Measurements from ENCODE around the gene TTC38.
"Not testable (repeated sequence)": the region's sequence is repeated elsewhere in the genome, so short reads cannot be mapped to it uniquely, and the experiment has no call there.

TTC38 gene

DNA sequence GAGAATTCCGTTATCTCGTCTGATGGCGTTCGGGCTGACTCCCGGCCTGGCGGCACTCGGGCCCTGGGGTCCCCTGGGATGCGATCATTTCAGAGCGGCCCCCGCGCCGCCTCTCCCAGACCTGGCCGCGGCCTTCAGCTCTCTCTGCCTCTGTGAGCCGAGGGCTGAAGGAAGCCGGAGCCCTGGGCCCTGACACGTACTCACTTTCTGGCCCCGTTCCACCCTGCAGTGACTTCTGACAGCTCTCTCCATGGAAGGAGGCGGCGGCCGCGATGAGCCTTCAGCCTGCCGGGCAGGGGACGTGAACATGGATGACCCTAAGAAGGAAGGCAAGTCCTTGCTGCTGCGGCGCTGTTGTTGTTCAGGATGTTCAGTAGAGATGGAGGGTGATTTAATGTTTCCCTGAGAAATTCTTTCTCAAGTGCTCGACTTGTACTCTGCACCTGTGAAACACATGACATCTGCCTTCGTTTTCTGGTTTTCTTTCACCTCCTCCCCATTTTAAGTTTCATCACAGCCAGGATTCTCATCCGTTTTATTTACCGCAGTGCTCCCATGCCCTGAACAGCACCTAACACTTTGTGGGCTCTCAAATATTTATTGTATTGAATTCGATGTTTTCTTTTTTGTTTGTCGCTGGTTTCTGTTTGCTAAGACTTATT is 29.5 kb downstream of the TTC38 start:
- DNase-seq = no peak

DNA sequence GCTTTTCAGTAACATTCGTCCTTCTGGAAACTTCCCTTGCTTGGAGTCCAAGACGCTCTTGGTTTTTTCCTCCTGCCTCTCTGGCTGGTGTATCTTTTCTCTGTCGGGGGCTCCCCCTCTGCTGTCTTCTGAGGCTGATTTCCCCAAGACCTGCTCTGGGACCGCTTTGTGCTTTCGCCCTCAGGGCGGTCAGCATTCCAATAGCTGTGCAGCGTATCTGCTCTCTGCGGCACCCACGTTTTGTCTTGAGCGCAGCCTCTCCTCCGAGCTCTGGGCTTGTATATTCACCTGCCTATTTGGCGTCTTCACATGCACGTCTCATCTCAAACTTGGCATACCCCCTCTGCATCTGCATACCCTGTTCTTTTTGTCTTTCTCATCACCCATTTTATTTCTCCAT is 31.3 kb downstream of the TTC38 start:
- no peak for DNase-seq

DNA sequence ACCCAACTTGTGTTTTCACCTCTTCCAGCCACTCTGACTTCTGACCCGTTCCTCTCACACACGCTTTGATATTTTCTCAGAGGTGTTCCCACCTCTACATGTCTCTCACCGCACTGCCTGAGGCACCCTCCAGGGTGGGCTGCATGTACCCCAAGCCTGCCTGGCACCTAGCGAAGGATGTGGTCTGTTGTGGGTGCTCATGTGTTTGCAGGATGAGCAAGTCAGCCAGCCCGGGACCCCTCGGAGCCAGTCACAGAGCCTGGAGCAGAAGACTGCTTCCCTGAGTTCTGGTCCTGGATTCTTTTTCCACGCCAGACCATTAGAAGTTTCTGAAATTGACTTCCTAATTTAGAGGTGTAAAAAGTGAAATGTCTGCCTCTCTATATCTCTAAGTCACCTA is 32.7 kb downstream of the TTC38 start:
- no peak for DNase-seq

DNA sequence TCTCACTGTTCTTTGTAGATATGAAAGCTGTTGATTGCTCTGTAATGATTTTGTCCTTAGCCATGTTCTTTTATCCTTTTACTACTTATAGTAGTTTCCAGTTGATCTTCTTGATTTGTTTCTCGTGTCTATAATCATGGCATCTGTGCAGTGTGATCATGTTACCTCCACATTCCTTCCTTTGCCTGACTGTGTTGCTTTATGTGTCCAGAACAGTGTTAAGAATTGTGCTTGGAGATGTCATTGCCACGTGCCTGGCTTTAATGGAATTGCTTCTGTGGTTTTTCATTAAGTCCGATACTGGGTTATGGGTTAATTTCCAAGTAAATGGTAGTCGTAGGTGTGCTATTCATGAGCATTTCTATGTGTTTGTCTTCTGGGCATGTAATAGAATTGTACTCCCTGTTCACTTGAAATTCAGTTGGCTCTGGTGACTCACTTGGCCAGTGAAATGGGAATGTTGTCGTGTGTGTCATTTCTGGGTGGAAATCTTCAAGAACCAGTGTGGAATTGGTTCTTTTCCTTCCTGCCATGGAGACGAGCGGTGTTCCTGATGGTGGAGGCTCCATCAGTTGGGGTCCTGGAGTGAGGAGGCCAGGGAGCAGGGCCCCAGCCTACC is 35.6 kb downstream of the TTC38 start:
- DNase-seq = no peak

DNA sequence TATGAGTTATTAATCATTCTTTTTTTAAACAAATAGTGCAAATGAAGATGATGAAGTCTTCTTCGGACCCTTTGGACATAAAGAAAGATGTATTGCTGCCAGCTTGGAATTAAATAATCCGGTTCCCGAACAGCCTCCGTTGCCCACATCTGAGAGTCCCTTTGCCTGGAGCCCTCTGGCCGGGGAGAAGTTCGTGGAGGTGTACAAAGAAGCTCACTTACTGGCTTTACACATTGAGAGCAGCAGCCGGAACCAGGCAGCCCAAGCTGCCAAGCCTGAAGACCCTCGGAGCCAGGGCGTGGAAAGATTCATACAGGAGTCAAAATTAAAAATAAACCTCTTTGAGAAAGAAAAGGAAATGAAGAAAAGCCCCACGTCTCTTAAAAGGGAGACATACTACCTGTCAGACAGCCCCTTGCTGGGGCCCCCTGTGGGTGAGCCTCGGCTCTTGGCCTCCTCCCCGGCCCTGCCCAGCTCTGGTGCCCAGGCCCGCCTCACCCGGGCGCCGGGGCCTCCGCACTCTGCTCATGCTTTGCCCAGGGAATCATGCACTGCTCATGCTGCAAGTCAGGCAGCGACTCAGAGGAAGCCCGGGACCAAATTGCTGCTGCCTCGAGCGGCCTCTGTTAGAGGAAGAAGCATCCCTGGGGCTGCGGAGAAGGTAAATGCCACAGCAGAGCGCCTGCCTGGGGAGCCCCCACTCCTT is 40.6 kb downstream of the TTC38 start:
- DNase-seq = no peak

DNA sequence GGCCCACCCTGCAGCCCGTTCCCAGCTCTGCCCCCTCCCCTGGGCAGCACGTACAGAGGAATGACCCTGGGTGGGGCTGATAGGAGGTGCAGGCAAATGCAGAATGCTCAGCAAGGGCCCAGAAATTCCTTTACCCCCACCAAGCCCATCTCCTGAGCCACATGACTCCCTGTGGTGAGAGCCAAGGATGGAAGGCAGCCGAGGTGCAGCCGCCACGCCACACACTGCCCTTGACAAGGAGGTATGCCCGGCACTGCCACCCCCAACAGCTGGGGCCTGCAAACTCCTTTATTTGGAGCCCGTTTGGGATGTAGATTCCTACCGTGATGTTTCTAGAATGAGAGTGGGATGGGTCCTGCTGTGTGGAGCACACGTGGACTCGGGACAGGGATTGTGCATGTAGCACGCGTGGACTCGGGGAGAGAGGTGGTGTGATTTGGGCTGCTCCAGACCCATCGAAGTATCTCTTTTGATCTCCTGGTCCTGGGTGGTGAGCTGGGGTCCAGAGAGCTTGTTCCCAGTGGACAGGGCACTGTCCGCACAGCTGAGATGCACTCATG is 41.8 kb downstream of the TTC38 start:
- no peak for DNase-seq

DNA sequence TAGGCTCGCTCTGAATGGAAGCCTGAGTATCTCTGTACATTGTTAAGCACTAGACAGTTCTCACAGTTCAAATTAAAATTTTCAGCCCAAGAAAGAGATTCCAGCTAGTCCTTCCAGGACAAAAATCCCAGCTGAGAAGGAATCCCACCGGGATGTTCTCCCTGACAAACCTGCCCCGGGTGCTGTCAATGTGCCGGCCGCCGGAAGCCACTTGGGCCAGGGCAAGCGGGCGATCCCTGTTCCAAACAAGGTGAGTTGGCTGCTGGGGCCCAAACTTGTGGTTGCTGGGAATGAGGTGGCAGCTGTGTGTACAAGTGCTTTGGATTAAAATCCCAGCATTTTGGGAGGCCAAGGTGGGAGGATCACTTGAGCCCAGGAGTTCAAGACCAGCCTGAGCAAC is 44.2 kb downstream of the TTC38 start:
- DNase-seq = no peak

DNA sequence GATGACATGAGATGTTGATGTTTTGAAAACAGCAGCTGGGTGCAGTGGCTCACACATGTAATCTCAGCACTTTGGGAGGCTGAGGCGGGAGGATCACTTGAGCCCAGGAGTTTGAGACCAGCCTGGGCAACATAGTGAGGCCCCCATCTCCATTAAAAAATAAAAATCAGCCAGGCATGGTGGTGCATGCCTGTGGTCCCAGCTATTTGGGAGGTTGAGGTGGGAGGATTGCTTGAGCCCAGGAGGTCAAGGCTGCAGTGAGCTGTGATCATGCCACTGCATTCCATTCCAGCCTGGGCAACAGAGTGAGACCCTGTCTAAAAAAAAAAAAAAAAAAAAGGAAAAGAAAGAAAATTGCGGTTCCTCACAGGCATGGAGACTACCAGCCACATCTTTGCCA is 45.0 kb downstream of the TTC38 start:
- DNase-seq = not testable (repeated sequence)

DNA sequence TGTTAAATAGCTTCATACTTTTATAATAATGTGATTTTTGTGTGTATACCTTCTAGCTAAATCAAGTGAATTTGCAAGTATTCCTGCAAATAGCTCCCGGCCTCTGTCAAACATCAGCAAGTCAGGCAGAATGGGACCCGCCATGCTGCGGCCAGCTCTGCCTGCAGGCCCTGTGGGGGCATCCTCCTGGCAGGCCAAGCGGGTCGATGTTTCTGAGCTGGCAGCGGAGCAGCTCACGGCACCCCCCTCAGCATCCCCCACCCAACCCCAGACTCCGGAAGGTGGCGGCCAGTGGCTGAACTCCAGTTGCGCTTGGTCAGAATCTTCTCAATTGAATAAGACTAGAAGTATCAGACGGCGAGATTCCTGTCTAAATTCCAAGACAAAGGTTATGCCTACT is 48.2 kb downstream of the TTC38 start:
- DNase-seq = no peak

DNA sequence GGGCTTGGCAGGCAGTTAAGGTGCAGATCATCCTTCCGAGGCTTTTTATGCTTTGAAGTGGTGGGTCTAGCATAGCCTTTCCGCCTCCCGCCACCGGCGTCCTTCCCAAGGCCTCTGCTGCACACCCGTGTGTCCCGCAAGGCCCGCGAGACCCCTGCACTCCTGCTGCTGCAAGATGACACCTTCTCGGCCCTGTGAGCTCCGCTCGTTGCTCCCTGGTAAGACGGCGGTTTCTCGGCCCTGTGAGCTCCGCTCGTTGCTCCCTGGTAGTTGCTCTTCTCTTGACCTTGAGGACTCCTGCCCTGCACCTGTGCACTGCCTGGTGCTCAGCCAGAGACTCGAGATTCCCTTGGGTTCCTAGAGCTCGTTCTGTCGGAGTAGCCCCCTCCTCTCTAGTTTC is 49.8 kb downstream of the TTC38 start:
- DNase-seq = no peak

DNA sequence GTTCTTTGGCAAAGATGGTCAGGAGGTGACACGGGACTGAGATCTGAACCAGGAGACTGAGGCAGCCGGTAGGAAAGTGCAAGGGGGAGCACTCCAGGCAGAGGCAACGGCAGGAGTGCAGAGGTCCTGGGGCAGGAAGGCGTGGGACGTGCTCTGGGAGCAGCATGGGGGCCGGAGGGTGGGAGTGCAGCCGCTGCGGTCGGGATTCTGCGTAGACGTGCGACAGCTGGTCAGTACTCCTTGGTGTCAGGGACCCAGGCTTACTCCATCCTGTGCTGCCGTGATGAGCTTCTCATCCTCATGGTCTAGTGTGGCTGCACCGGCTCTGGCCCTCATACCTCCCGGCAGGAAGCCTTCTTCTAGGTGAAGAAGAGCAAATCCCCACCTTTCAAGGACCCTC is 50.8 kb downstream of the TTC38 start:
- no peak for DNase-seq

DNA sequence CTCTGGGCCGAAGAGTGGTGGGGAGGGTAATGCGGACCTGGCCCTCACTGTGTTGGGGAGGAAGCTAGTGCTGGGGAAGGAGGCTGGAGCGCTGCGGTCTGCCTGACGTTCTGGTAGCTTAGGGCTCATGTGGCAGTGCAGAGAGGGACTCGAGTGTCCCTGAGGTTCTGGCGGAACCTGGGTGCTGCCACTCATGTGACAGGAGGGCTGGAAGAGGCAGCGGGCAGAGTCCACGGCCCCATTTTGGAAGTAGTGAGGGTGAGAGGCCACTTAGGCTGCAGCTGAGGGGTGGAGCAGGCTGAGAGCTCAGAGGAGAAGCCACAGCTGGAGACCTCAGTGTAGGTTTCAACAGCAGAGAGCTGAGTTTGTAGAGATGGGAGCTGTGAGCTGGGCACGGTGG is 51.5 kb downstream of the TTC38 start:
- no peak for DNase-seq

DNA sequence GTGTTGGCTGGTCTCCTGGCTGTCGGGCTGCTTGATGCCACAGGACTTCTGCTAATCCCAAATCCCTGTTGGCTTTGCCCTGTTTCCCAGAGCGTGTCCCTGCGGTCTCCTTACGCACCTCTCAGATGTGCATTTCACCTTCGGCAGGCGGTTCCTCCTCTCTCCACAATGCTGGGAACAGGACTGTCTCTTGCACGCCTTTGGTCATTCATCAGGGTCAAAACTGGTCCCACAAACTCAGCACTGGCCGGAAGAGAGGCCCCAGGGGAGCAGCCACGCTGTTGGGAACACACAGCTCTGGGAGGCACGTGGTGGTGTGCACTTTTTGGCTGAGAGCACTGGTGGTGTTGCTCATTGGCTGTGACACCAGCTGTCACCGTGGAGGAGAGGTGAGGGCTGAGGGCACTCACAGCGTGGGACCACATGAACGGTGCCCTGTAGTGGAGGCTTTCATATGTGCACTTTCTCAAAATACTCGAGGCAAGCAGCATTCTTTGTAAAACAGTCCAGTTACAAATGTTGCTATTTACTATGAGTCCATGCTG is 52.4 kb downstream of the TTC38 start:
- no peak for DNase-seq

DNA sequence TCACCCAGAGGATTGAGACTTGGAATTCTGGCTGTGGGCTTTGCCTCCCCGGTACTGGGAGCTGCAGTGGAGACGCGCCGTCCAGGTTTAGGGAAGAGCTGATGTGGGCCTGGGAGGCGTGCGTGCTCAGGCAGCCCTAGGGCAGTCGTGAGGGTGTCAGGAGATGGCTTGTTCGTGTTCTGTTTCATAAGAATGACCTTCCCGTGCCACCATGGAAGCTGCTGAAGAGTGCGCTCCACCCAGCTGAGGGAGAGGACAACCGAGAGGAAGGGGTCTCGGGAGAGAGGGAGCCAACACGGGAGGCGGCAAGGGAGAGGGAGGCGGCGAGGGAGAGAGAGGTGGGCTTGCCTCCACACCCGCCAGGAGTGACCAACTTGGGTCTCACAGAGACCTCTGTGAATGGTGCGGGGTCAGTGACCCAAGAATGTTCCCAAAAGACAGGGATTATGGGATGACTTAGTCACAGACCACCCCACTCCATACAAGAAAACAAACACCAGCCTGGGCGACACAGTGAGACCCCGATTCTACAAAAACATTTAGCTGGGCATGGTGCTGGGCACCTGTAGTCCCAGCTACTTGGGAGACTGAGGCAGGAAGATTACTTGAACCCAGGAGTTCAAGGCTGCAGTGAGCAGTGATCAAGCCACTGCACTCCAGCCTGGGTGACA is 53.0 kb downstream of the TTC38 start:
- no peak for DNase-seq

DNA sequence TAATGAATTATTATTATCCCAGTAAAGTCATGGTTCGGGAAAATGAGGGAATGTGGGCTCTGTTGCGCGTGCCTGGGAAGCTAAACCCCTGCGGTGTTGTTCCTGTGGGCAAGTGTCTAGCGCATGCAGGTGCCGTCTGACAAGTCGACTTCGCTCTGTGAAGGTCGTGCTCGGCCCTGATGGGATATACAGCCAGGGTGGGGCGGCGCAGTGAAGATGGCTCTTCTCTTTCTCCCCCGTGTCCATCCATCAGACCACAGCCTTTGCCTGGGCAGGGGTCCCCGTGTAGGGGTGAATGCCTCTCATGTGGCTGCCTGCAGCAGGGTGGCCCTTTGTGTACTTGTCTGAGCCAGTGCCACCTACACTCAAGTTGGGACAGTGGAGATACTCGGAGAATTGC is 54.9 kb downstream of the TTC38 start:
- no peak for DNase-seq

DNA sequence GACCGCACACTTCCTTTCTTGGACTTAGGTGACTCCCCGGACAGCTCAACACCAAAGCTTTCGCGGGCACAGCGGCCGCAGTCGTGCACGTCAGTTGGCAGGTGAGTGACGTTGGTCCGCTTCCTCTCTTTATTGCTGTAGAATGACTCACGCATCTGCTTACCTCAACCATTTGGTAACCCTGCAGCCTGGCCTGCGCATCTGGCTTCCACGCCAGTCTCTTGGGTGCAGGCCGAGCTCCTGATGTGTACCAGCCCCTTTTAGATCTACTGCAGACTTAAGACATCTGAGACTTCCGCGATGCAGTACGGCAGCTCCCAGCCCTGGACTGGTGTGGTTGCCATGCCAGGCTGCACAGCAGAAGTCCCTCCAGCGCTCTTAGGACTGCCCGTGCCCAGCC is 55.4 kb downstream of the TTC38 start:
- no peak for DNase-seq

DNA sequence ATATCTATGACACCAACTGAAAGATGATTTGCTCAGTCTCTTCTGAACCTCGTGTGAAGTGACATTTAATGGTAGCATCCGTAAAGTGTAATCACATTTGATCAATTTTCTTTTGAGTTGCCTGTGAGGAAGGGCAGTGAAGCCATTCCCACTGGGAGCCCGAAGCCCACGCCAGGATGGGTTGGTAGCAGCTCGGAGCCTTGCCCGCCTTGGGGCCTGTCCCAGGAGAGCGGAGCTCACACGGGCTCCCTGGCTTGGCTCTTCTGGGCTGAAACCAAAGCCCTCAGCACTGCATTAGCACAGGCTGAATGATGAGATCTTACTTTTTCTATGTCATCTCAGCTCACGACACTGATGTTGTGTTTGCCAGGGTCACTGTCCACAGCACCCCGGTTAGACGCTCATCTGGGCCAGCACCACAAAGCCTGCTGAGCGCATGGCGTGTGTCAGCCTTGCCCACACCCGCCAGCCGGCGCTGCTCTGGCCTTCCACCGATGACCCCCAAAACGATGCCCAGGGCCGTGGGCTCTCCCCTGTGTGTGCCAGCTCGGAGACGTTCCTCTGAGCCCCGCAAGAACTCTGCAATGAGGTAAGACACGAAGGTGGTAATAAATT is 58.4 kb downstream of the TTC38 start:
- DNase-seq = no peak

DNA sequence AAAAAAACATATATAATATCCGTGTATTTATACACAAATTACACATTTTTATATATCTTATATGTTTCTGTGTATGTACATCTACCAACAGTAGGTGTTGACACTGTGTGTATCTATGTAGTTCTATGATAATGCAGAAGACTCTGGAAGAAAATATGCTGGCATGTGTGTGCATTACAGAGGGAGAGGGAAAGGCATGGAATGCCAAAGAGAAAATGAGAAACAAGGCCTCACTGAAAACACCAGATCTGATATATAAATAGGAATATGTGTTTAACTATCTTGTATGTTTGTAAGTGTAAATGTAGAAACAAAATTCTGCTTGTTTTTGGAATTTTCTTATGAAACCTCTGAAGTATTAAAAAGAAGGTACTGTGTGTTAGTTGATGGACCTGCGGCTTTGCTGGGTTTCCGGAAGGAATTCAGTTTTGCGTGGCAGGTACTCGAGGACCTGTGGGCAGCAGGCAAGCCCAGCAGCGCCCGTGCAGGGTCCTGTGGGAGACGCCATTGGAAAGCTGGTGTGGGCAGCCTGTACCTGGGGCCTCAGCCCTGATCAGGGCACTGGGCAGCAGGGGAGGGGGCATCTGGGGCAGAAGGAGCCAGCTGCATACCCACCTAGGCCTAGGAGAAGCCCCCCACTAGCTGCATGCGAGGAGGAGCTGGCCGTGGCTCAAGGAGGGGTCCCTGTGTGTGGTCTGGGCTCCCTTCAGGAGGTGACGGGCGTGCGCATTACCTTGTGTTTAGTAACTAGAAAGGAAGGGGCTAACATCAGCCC is 60.1 kb downstream of the TTC38 start:
- no peak for DNase-seq

DNA sequence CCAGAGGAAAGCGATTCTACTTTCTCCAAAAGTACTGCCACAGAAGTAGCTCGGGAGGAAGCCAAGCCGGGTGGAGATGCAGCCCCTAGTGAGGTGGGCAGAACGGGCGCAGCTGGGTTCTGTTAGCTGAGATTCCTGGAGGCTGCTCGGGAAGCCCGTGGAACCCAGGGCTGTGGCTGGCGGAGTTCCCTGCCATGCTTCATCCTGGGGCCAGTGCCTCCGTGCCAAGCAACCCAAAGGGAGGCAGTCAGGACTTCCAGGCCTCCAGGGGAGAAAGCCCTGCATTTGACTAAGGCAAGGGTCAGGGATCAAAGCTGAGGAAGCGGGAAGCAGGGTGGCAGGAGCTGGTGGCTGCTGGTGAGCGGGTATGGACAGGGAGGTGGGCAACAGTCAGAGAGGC is 61.0 kb downstream of the TTC38 start:
- DNase-seq = no peak

DNA sequence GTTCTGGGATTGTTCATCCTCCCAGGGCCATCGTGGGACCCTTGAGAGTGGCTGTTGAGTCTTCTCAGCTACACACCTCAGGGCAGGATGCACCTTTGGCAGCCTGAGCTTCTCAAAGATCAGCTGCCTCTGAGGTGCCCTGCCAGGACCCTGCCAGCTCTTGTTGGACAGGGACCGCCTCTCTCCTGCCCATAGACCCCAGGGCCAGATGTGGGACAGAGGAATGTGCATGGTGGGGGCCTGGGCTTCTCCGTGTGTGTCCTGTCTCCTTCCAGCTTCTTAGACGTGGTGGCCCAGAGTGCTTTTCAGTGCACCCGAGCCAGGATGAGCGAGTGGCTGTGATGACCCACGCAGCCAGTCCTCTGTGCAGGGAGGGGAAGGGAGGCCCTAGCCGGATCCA is 61.8 kb downstream of the TTC38 start:
- no peak for DNase-seq

DNA sequence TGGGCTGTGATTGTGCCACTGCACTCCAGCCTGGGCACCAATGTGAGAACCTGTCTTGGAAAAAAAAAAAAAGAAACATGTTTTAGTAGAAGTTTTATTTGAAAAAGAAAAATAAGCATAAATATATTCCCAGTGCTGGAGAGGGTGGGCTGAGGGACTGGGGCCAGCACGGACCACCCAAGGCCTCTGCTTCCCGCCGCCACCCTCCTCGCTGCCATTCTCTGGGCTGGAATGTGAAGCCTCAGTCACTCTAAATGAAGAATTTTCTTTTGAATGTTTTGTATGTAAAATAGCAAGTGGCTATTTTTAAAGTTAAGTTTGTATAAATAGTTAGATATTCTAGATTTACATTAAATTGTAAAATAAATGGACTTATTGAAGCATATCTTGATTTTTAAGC is 62.6 kb downstream of the TTC38 start:
- no peak for DNase-seq

DNA sequence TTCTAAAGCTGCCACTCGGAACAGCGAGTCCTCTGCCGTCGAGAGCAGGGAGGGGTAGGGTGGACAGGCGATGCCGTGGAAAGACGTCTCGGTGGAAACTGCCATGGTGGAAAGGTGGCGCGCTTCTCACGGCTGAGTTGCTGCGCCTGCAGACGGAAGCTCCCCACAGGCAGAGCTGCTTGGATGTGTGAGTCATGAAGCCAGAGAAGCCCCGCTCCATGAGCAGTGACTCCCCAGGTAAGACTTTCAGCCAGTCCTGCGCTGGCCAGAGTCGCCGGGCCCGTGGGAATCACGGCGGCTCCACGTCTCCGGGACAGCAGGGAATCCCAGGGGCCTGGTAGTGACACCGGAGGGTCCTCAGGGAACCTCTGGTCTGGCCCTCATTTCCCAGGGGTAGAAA is 63.7 kb downstream of the TTC38 start:
- DNase-seq = no peak
